Skeletal muscle satellite cell (primary cell): ENCODE results near the gene KIAA1958.

Experiments
- H3K27me3 ChIP-seq: 2 replicates; pipeline ENCODE4 v1.7.0; 2013; ENCODE audit warnings: low read length; ENCODE audit not compliant: control insufficient read depth, insufficient read depth
- H3K36me3 ChIP-seq: 2 replicates; pipeline ENCODE4 v1.7.0; 2013; ENCODE audit warnings: mild to moderate bottlenecking, control low read depth, low read length; ENCODE audit not compliant: insufficient read depth
- H3K4me1 ChIP-seq: 2 replicates; pipeline ENCODE4 v1.7.0; 2013; ENCODE audit warnings: low read length; ENCODE audit not compliant: control insufficient read depth, insufficient read depth
- H3K4me2 ChIP-seq: 2 replicates; pipeline ENCODE4 v1.7.0; 2013; ENCODE audit warnings: mild to moderate bottlenecking, low read length
- H3K4me3 ChIP-seq: 2 replicates; pipeline ENCODE4 v1.7.0; 2013; ENCODE audit warnings: low read length
- H3K9ac ChIP-seq: 2 replicates; pipeline ENCODE4 v1.7.0; 2013; ENCODE audit warnings: mild to moderate bottlenecking, low read depth, low read length, moderate library complexity
- H3K9me3 ChIP-seq: replicated peaks from 2 replicates; pipeline ENCODE4 v1.7.0; 2013; ENCODE audit warnings: mild to moderate bottlenecking, control low read depth, low read length

Gene KIAA1958

DNA sequence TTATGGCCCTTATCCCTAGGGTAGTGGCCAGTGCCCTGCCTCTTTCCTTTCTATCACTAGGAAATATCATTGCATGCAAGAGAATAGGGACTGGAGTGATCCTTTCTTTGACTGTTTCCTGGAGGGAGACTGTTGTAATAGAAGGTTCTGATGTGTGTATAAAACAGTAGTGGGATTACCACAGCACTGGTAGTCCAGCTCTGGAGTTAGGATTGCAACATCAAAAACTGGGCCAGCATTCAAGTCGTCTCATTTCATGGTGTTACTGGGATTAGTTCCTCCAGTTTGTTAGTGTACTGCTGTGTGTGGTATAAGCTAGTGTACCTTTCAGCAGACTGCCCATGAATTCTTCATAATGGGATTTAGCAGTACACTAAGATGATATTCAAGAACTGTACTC, 45.8 kb downstream of the KIAA1958 start:
- Histone ChIP-seq H3K4me3 (no peak overlapping the region), H3K36me3 (no peaks in the 10 kb centered on the region), H3K9me3 (no peaks in the 10 kb centered on the region), H3K4me1 (peaks cover 5% of the 10 kb centered on the region), H3K27me3 (no peaks in the 10 kb centered on the region), H3K9ac (no peak overlapping the region), H3K4me2 (no peak overlapping the region)

DNA sequence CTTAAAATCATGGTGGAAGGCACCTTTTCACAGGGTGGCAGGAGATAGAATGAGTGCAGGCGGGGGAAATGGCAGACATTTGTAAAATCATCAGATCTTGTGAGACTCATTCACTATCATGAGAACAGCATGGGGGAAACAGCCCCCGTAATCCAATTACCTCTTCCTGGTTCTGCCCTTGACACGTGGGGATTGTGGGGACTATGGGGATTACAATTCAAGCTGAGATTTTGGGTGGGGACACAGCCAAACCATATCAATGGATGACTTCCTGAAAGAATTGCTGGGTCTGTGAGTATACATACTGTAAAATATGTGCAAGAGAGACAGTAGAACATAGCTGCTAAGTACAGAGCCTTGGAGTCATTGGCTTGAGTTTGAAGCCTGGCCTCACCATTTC, 47.0 kb downstream of the KIAA1958 start:
- H3K36me3 ChIP-seq, result no peaks in the 10 kb centered on the region
- no peaks in the 10 kb centered on the region for H3K27me3 ChIP-seq
- H3K9ac ChIP-seq, result no peak overlapping the region
- no peaks in the 10 kb centered on the region for H3K9me3 ChIP-seq
- H3K4me1 ChIP-seq, result peaks cover 5% of the 10 kb centered on the region
- H3K4me3 ChIP-seq, result no peak overlapping the region
- no peak overlapping the region for H3K4me2 ChIP-seq

- Histone ChIP-seq H3K9me3 (no peaks in the 10 kb centered on the region), H3K9ac (no peak overlapping the region), H3K27me3 (no peaks in the 10 kb centered on the region), H3K36me3 (no peaks in the 10 kb centered on the region), H3K4me2 (no peak overlapping the region), H3K4me3 (no peak overlapping the region), H3K4me1 (peaks cover 5% of the 10 kb centered on the region)
These were observed 48.7 kb downstream of the KIAA1958 start for GRCh38 chr9:112535301-112535700.

- no peaks in the 10 kb centered on the region for H3K36me3 ChIP-seq
- H3K27me3 ChIP-seq, result no peaks in the 10 kb centered on the region
- no peak overlapping the region for H3K4me3 ChIP-seq
- no peak overlapping the region for H3K4me2 ChIP-seq
- peaks cover 5% of the 10 kb centered on the region for H3K4me1 ChIP-seq
- no peak overlapping the region for H3K9ac ChIP-seq
- no peaks in the 10 kb centered on the region for H3K9me3 ChIP-seq
These were observed 49.2 kb downstream of the KIAA1958 start for GRCh38 chr9:112535811-112536210.

- Histone ChIP-seq H3K9ac (no peak overlapping the region), H3K27me3 (no peaks in the 10 kb centered on the region), H3K9me3 (no peaks in the 10 kb centered on the region), H3K36me3 (no peaks in the 10 kb centered on the region), H3K4me3 (no peak overlapping the region), H3K4me2 (no peak overlapping the region), H3K4me1 (peaks cover 5% of the 10 kb centered on the region)
These were observed 50.9 kb downstream of the KIAA1958 start for GRCh38 chr9:112537561-112537960.

GRCh38 chr9:112540800-112541199, 54.2 kb downstream of the KIAA1958 start:
- no peak overlapping the region for H3K4me2 ChIP-seq
- no peak overlapping the region for H3K4me3 ChIP-seq
- H3K9ac ChIP-seq, result no peak overlapping the region
- no peaks in the 10 kb centered on the region for H3K9me3 ChIP-seq
- H3K27me3 ChIP-seq, result no peaks in the 10 kb centered on the region
- no peaks in the 10 kb centered on the region for H3K4me1 ChIP-seq
- no peaks in the 10 kb centered on the region for H3K36me3 ChIP-seq

GRCh38 chr9:112541685-112542084, 55.1 kb downstream of the KIAA1958 start:
- Histone ChIP-seq H3K4me3 (no peak overlapping the region), H3K9me3 (no peaks in the 10 kb centered on the region), H3K27me3 (no peaks in the 10 kb centered on the region), H3K36me3 (no peaks in the 10 kb centered on the region), H3K9ac (no peak overlapping the region), H3K4me1 (no peaks in the 10 kb centered on the region), H3K4me2 (no peak overlapping the region)

DNA sequence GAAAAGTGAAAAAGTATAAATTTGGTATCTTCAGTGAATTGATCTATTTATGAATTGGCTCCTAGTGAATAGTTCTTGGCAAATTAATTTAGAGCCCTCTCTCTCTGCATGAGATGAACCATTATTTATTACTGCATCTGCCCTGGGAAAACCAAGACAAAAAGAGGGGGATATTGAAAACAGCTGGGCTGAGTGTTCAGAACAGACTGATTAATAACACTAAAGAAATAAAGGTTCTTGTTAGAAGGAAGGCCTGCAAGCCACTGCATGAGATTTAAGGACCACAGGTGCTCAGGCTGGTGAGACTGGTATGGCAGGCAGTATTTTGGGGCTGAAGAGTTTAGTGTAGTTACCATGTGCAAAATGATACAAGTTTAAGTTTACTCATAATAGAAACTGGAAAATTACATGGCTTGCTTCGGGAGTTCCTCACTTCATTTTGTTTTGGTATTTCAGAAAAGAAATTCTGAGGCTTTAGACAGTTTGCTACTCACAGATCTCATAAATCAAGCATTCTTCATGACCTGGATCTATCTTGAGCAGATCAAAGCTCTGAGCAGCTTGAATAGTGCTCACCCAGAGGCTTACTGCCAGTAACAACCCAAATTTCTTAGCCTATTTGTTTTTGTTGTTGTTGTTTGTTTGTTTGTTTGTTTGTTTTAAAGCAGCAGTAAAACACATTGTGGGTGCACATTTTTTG, 56.1 kb downstream of the KIAA1958 start:
- Histone ChIP-seq H3K36me3 (no peaks in the 10 kb centered on the region), H3K9me3 (no peaks in the 10 kb centered on the region), H3K4me3 (no peak overlapping the region), H3K27me3 (no peaks in the 10 kb centered on the region), H3K4me2 (no peak overlapping the region), H3K4me1 (no peaks in the 10 kb centered on the region), H3K9ac (no peak overlapping the region)

DNA sequence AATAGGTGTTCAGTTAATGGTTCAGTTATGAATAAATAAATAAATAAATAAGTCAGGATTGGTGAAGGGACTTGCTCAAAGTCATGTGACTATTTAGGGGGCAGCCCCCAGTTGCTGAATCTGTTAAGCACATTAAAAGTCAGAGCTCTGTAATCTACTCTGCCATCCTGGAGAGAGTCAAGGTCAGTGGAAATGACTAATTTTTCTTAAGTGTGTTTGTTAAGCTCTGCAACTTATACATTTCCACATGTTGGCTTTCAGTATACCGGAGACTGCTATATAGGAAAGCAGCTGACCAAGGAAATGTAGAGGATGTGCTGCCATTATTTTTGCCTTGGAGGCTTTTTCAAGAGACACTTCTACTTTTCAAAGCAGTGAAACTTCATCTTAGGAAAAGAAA, 57.9 kb downstream of the KIAA1958 start:
- no peak overlapping the region for H3K9ac ChIP-seq
- no peaks in the 10 kb centered on the region for H3K9me3 ChIP-seq
- H3K4me3 ChIP-seq, result no peak overlapping the region
- no peaks in the 10 kb centered on the region for H3K36me3 ChIP-seq
- no peaks in the 10 kb centered on the region for H3K27me3 ChIP-seq
- no peak overlapping the region for H3K4me2 ChIP-seq
- no peaks in the 10 kb centered on the region for H3K4me1 ChIP-seq

- H3K4me3 ChIP-seq, result no peak overlapping the region
- no peaks in the 10 kb centered on the region for H3K36me3 ChIP-seq
- no peak overlapping the region for H3K9ac ChIP-seq
- H3K9me3 ChIP-seq, result no peaks in the 10 kb centered on the region
- H3K4me1 ChIP-seq, result no peaks in the 10 kb centered on the region
- no peaks in the 10 kb centered on the region for H3K27me3 ChIP-seq
- H3K4me2 ChIP-seq, result no peak overlapping the region
These were observed 58.6 kb downstream of the KIAA1958 start for GRCh38 chr9:112545237-112545636.

- Histone ChIP-seq H3K4me2 (no peak overlapping the region), H3K4me3 (no peak overlapping the region), H3K36me3 (no peaks in the 10 kb centered on the region), H3K9ac (no peak overlapping the region), H3K27me3 (no peaks in the 10 kb centered on the region), H3K4me1 (no peaks in the 10 kb centered on the region), H3K9me3 (no peaks in the 10 kb centered on the region)
These were observed 59.8 kb downstream of the KIAA1958 start for GRCh38 chr9:112546149-112547012.

GRCh38 chr9:112548051-112548440, 61.4 kb downstream of the KIAA1958 start:
- no peaks in the 10 kb centered on the region for H3K36me3 ChIP-seq
- H3K4me1 ChIP-seq, result no peaks in the 10 kb centered on the region
- no peak overlapping the region for H3K9ac ChIP-seq
- no peaks in the 10 kb centered on the region for H3K9me3 ChIP-seq
- no peak overlapping the region for H3K4me2 ChIP-seq
- no peak overlapping the region for H3K4me3 ChIP-seq
- no peaks in the 10 kb centered on the region for H3K27me3 ChIP-seq
